Measurements from ENCODE around the gene SCGB1D4. TPM values are rescaled to one million over a fixed set of nuclear protein-coding genes. Genes with fewer than 3 reads are reported as not detected.

SCGB1D4 gene
- polyA plus RNA-seq, 1 donor from 2014 or later, result not detected

DNA sequence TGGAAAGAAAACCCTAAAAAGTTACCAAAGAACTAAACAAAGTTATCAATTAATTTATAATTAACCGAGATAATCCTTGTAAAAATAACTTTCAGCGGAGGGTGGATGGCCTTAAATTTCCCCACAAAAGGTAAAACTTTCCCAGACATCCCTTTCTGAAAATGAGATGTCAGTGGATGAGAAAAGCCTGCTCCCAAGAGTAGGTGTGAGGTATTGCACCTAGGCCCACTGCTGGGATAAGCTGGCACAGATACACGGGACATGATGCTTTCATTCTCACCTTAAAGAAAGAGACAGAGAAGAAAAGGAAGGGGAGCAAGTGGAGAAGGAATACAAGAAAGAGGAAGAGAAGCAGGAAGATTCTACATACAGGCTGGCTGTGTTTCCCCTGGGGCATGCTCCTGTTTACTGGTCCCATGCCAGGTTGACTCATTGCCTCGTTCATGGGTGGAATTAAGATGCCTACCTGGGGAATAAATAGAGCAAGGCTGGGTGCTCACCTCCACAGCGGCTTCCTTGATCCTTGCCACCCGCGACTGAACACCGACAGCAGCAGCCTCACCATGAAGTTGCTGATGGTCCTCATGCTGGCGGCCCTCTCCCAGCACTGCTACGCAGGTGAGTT is 29.1 kb downstream of the SCGB1D4 start, which contains the start of gene SCGB2A2:
Gene SCGB2A2 (plus strand): TSS at position 505 of the 625 bp plus-strand sequence. CDS start 59 bp downstream, at position 564.
- TF ChIP-seq SMC3 (conservative IDR thresholded peaks at IDR 0.05; ENCODE audit: poor library complexity) (no peak), MXI1 (conservative IDR thresholded peaks at IDR 0.05; ENCODE audit: poor library complexity, severe bottlenecking) (no peak), TAF1 (IDR thresholded peaks at IDR 0.05; ENCODE audit: low read depth) (no peak), EZH2 (IDR thresholded peaks at IDR 0.05; ENCODE audit: borderline replicate concordance, insufficient read depth, low read length, poor library complexity, severe bottlenecking) (no peak), RAD21 (conservative IDR thresholded peaks at IDR 0.05) (no peak), POLR2AphosphoS5 (IDR thresholded peaks at IDR 0.05) (no peak), EP300 (conservative IDR thresholded peaks at IDR 0.05; ENCODE audit: poor library complexity, severe bottlenecking) (no peak)
- TF ChIP-seq, protein P1, sequence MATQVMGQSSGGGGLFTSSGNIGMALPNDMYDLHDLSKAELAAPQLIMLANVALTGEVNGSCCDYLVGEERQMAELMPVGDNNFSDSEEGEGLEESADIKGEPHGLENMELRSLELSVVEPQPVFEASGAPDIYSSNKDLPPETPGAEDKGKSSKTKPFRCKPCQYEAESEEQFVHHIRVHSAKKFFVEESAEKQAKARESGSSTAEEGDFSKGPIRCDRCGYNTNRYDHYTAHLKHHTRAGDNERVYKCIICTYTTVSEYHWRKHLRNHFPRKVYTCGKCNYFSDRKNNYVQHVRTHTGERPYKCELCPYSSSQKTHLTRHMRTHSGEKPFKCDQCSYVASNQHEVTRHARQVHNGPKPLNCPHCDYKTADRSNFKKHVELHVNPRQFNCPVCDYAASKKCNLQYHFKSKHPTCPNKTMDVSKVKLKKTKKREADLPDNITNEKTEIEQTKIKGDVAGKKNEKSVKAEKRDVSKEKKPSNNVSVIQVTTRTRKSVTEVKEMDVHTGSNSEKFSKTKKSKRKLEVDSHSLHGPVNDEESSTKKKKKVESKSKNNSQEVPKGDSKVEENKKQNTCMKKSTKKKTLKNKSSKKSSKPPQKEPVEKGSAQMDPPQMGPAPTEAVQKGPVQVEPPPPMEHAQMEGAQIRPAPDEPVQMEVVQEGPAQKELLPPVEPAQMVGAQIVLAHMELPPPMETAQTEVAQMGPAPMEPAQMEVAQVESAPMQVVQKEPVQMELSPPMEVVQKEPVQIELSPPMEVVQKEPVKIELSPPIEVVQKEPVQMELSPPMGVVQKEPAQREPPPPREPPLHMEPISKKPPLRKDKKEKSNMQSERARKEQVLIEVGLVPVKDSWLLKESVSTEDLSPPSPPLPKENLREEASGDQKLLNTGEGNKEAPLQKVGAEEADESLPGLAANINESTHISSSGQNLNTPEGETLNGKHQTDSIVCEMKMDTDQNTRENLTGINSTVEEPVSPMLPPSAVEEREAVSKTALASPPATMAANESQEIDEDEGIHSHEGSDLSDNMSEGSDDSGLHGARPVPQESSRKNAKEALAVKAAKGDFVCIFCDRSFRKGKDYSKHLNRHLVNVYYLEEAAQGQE (IDR thresholded peaks at IDR 0.05; ENCODE audit: borderline replicate concordance), result no peak
- TF ChIP-seq, protein P2, sequence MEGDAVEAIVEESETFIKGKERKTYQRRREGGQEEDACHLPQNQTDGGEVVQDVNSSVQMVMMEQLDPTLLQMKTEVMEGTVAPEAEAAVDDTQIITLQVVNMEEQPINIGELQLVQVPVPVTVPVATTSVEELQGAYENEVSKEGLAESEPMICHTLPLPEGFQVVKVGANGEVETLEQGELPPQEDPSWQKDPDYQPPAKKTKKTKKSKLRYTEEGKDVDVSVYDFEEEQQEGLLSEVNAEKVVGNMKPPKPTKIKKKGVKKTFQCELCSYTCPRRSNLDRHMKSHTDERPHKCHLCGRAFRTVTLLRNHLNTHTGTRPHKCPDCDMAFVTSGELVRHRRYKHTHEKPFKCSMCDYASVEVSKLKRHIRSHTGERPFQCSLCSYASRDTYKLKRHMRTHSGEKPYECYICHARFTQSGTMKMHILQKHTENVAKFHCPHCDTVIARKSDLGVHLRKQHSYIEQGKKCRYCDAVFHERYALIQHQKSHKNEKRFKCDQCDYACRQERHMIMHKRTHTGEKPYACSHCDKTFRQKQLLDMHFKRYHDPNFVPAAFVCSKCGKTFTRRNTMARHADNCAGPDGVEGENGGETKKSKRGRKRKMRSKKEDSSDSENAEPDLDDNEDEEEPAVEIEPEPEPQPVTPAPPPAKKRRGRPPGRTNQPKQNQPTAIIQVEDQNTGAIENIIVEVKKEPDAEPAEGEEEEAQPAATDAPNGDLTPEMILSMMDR (IDR thresholded peaks at IDR 0.05; ENCODE audit: poor library complexity, severe bottlenecking), result no peak
- H3F3A ChIP-seq (ENCODE audit: insufficient read depth, low read length, poor library complexity, severe bottlenecking), result no peaks in the 10 kb centered on the region
- no peak within 1 kb of the TSS for H3K4me3 ChIP-seq (ENCODE audit: low read length)
- no peaks in the 10 kb centered on the region for H4K20me1 ChIP-seq (ENCODE audit: insufficient read depth)
- H3K9ac ChIP-seq (ENCODE audit: low read length), result no peak within 1 kb of the TSS
- no peaks in the 10 kb centered on the region for H3K79me2 ChIP-seq (replicated peaks; ENCODE audit: insufficient read depth, low read length)
- no peaks in the 10 kb centered on the region for H3K9me2 ChIP-seq (ENCODE audit: insufficient read depth, low read length)
- H3K27ac ChIP-seq (ENCODE audit: low read length), result no peak within 1 kb of the TSS
- H3K9me3 ChIP-seq (ENCODE audit: low read length), result no peaks in the 10 kb centered on the region
- no peaks in the 10 kb centered on the region for H3K36me3 ChIP-seq (ENCODE audit: insufficient read depth, low read length)
- H3K4me2 ChIP-seq (ENCODE audit: low read length), result no peak within 1 kb of the TSS
- H3K27me3 ChIP-seq (ENCODE audit: insufficient read depth, low read depth, low read length), result no peaks in the 10 kb centered on the region
- H2AFZ ChIP-seq (ENCODE audit: low read depth, low read length), result no peak within 1 kb of the TSS

DNA sequence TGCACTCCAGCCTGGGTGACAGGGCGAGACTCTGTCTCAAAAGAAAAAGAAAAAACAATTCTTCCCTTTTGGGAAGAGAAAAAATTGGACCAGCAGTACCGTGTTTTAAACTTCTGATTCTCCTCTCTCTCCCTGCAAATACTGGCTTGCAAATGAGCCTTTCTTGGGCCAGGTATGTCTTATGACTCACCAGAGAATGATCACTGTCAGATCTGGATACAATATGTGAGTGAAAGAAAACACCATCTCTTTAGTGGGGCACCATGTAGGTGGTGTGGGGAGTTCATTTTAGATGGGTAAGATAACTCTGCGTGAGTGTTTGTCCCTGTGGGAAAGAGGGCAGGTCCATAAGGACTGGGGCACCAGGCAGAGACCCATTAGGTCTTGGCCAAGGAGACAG is 31.3 kb downstream of the SCGB1D4 start:
- Histone ChIP-seq H3K4me3 (ENCODE audit: low read length) (no peak overlapping the region), H2AFZ (ENCODE audit: low read depth, low read length) (no peak overlapping the region), H3K9me2 (ENCODE audit: insufficient read depth, low read length) (no peaks in the 10 kb centered on the region), H3K79me2 (replicated peaks; ENCODE audit: insufficient read depth, low read length) (no peaks in the 10 kb centered on the region), H3F3A (ENCODE audit: insufficient read depth, low read length, poor library complexity, severe bottlenecking) (no peaks in the 10 kb centered on the region), H3K27me3 (ENCODE audit: insufficient read depth, low read depth, low read length) (no peaks in the 10 kb centered on the region), H3K27ac (ENCODE audit: low read length) (no peak overlapping the region), H4K20me1 (ENCODE audit: insufficient read depth) (no peaks in the 10 kb centered on the region), H3K36me3 (ENCODE audit: insufficient read depth, low read length) (no peaks in the 10 kb centered on the region), H3K9ac (ENCODE audit: low read length) (no peak overlapping the region), H3K9me3 (ENCODE audit: low read length) (no peaks in the 10 kb centered on the region), H3K4me2 (ENCODE audit: low read length) (no peak overlapping the region)
- TF ChIP-seq SMC3 (conservative IDR thresholded peaks at IDR 0.05; ENCODE audit: poor library complexity) (no peak), MXI1 (conservative IDR thresholded peaks at IDR 0.05; ENCODE audit: poor library complexity, severe bottlenecking) (no peak), EP300 (conservative IDR thresholded peaks at IDR 0.05; ENCODE audit: poor library complexity, severe bottlenecking) (no peak), EZH2 (IDR thresholded peaks at IDR 0.05; ENCODE audit: borderline replicate concordance, insufficient read depth, low read length, poor library complexity, severe bottlenecking) (no peak), POLR2AphosphoS5 (IDR thresholded peaks at IDR 0.05) (no peak), TAF1 (IDR thresholded peaks at IDR 0.05; ENCODE audit: low read depth) (no peak), RAD21 (conservative IDR thresholded peaks at IDR 0.05) (no peak)
- TF ChIP-seq, protein P2 (IDR thresholded peaks at IDR 0.05; ENCODE audit: poor library complexity, severe bottlenecking), result no peak
- TF ChIP-seq, protein P1 (IDR thresholded peaks at IDR 0.05; ENCODE audit: borderline replicate concordance), result no peak

All from neural cell (in vitro differentiated cells).